SK-N-SH (cell line): ENCODE results near the gene UBR3.

Experiments used
- TAF1 ChIP-seq: IDR thresholded peaks from 2 replicates; pipeline ENCODE4 v1.6.1; 2012; ENCODE audit warnings: low read depth, mild to moderate bottlenecking, low read length, moderate library complexity, borderline replicate concordance
- TF ChIP-seq, protein P1 (sequence below): fragments of 200-600 bp; sonication (generic); IDR thresholded peaks from 2 replicates; pipeline ENCODE4 v1.6.1; 2017; ENCODE audit warnings: antibody characterized with exemption, mild to moderate bottlenecking, moderate library complexity

DNA sequence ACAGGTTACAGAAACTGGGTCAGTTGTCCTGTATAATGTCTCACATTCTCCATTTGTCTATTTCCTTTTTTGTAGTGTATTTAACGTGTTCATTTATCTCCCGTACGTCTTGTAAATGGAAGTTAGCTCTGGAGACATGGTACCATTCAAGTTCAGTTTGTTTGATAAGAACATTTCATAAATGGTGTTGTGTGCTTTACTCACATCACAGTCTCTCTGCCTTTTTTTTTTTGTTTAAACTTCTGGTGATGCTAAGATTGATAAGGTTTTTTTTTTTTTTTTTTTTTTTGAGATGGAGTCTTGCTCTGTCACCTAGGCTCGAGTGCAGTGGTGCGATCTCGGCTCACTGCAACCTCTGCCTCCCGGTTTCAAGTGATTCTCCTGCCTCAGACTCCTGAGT, 41.7 kb downstream of the UBR3 start:
- TF ChIP-seq, protein P1, sequence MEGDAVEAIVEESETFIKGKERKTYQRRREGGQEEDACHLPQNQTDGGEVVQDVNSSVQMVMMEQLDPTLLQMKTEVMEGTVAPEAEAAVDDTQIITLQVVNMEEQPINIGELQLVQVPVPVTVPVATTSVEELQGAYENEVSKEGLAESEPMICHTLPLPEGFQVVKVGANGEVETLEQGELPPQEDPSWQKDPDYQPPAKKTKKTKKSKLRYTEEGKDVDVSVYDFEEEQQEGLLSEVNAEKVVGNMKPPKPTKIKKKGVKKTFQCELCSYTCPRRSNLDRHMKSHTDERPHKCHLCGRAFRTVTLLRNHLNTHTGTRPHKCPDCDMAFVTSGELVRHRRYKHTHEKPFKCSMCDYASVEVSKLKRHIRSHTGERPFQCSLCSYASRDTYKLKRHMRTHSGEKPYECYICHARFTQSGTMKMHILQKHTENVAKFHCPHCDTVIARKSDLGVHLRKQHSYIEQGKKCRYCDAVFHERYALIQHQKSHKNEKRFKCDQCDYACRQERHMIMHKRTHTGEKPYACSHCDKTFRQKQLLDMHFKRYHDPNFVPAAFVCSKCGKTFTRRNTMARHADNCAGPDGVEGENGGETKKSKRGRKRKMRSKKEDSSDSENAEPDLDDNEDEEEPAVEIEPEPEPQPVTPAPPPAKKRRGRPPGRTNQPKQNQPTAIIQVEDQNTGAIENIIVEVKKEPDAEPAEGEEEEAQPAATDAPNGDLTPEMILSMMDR = no peak
- TF ChIP-seq TAF1 = no peak
